HG03095 (cell line): ENCODE measurements around the gene CBFA2T3.
"Not testable (repeated sequence)": the region's sequence is repeated elsewhere in the genome, so short reads cannot be mapped to it uniquely, and the experiment has no call there.

Experiments
- ATAC-seq: cut with Tn5 transposase; IDR thresholded peaks from one replicate; pipeline ENCODE4 v1.9.1; 2021; ENCODE audit warnings: moderate library complexity; ENCODE audit not compliant: unreplicated experiment

Gene CBFA2T3

GRCh38 chr16:88977018-88977811 lies at the start of gene CBFA2T3:
Gene CBFA2T3 (minus strand): TSS chr16:88977207. CDS start chr16:88976807, 400 bp downstream.
- ATAC-seq, result peak; percentile 27

- no peak for ATAC-seq
These were observed 49.2 kb upstream of the CBFA2T3 start for GRCh38 chr16:89026121-89026612.

DNA sequence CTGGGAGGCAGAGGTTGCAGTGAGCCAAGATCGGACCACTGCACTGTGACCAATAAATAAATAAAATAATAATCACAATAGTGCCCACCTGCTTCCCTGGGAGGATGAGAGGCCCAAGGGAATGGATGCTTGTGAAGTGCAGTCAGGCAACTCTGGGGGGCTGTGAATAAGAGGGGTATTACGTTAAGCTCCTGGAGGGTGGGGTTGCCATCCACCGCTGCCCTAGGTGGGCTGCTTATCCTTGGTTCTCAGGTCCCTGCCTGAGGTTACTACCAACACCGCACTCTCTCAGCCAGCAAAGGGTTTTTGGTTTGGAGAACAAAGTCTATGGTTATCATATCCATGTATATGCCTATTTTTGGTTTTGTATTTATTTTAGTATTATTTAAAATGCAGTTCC lies 48.6 kb upstream of the CBFA2T3 start:
- ATAC-seq, result no peak

DNA sequence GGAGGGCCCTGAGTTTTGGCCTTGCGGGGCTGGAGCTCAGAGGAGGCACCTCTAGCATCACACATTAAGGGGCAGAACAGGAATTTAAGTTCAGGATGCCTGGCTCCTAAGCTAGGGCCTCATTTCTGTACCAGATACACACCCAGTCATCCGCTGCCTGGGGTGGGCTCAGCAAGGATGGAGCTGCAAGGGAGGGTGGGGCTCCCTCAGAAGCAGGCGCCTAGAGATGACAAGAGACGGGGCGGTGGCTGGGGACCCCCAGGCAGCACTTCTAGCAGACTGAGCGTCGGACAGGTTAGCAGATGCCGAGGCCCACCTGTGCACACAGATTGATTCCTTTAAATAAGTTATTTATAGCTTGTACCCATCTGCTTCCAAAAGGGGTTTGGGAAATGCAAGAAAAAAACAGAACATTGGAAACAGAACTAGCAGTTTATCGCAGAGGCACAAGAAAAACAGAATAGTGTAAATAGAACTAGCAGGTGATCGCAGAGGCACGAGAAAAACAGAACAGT lies 47.6 kb upstream of the CBFA2T3 start:
- no peak for ATAC-seq

GRCh38 chr16:89023621-89024511 lies 46.9 kb upstream of the CBFA2T3 start:
- no peak for ATAC-seq

GRCh38 chr16:89023151-89023551 lies 46.1 kb upstream of the CBFA2T3 start:
- ATAC-seq, result no peak

DNA sequence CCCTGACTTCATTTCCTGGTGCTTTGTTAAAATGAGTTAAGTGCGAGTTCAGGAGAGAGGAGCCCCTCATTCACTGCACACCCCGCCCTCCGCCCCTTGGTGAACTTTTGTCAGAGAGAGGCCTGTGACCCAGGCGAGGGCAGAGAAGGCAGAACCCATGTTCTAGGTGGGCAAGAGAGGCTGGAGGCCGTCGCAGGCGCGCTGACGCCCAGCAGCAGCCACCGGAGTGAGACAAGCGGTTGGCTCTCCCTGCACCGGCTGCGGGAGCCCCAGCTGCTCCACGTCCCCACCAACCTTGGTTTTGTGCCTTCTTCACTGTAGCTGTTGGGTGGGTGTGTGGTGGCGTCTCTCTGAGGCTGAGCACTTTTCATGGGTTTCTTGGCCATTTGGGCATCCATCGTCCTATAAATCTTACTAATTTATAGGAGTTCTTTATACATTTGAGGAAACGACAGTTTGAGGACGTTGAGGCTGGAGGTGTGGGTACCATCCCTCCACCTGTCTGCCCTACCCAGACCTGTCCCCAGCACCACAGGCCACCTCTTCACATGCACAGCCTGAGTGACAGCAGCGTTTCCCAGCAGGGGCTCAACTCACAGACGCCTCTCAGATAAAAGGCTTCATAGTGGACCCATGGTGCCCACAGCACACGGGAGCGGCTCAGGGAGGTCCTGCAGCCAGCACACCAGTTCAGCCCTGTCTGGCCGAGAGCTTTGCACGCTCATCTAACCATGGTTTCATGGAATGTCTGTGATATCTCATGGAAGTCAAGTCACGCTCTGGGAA lies 45.2 kb upstream of the CBFA2T3 start:
- ATAC-seq, result no peak

GRCh38 chr16:89020925-89021595 lies 44.1 kb upstream of the CBFA2T3 start:
- ATAC-seq, result no peak

- ATAC-seq, result no peak
These were observed 43.3 kb upstream of the CBFA2T3 start for GRCh38 chr16:89020068-89020924.

- ATAC-seq, result no peak
These were observed 42.5 kb upstream of the CBFA2T3 start for GRCh38 chr16:89019511-89019910.

DNA sequence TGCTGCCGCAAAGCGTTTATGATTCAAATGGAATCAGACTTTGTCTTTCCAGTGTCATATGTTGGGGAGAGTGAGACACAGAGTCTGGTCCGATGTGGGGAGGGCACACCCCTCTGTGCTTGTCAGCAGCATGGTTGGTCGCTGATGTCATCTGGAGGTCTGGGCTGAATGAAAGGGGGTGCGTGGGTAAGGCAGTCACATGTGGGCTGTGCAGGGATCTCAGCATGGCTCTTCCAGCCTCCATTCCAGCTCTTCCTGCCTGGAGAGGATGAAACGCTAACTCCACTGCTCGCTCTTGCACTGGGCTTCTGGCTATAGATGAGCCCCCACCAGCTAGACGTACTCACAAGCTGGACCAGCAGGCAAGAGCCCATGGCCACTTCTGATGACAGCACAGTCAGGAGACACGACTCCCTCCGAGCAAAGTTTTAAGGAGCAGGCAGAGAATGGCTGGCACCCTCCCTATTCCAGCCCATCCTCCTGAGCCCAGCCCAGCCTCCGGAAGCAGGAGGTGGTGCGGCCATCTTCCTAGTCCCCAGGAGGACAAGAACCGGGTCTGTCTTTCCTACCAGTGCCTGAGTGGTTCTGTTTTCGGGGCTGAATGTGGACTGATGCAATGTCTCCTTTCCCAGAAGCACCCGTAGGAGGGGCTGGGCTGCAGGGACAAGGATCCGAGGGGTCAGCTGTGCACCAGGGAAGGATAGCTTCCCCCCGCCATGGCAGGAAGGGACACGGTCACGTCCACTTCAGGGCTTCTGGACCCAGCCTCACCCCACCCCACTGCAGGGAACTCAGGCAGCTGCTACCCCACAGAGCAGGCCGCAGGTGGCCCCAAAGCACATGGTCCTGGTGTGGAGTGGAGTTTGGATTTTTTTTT lies 41.5 kb upstream of the CBFA2T3 start:
- no peak for ATAC-seq

DNA sequence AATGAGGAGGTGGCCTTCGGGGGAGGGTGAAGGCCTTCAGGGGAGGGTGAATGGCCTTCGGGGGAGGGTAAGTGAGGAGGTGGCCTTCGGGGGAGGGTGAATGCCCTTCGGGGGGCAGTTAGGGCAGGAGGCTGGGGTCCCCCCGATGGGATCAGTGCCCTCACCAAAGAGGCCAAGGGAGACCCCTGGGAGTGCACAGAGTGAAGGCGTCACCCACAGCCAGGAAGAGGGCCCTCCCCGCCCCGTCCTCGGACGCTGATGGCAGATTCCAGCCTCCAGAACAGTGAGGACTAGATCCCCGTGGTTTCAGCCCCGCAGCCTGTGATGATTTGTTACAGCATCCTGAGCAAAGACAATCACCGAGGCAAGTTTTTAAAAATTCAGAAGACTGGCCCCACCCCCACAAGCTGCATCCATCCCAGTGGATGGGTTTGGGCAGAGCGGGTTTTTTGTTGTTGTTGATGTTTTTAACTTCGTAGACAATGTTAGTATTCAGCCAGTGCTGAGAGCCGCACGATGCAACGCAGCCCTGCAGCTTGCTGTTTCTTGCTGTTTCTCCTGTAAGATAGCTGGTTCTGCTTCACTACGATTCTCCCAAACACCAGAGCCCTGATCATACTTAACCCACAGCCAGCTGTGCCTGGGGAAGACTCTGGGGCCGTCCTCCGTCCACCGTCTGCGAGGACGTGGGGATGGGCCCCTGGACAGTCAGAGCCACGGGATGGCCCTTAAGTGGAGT lies 40.7 kb upstream of the CBFA2T3 start:
- no peak for ATAC-seq

- ATAC-seq, result not testable (repeated sequence)
These were observed 39.6 kb upstream of the CBFA2T3 start for GRCh38 chr16:89016561-89016960.

DNA sequence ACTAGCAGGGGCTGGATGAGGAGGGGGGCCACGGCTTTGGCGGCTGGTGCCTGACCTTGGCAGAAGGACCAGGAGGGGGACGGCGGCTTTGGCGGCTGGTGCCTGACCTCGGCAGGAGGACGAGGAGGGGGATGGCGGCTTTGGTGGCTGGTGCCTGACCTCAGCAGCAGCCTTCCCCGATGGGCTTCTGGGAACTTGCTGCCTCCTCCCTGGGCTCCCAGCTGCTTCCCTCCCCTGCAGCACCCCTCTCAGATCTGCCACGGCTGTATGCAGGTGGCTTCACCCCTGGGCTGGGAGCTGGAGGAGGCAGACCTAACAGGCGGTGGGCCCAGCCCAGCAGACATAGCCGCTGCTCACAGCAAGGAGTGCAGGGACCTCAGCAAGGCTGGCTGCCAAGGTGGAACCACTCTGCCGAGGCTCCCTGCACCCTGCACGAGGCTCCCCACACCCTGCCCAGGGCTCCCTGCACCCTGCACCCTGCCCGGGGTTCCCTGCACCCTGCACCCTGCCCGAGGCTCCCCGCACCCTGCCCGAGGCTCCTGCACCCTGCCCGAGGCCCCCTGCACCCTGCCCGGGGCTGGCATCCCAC lies 38.4 kb upstream of the CBFA2T3 start:
- no peak for ATAC-seq

DNA sequence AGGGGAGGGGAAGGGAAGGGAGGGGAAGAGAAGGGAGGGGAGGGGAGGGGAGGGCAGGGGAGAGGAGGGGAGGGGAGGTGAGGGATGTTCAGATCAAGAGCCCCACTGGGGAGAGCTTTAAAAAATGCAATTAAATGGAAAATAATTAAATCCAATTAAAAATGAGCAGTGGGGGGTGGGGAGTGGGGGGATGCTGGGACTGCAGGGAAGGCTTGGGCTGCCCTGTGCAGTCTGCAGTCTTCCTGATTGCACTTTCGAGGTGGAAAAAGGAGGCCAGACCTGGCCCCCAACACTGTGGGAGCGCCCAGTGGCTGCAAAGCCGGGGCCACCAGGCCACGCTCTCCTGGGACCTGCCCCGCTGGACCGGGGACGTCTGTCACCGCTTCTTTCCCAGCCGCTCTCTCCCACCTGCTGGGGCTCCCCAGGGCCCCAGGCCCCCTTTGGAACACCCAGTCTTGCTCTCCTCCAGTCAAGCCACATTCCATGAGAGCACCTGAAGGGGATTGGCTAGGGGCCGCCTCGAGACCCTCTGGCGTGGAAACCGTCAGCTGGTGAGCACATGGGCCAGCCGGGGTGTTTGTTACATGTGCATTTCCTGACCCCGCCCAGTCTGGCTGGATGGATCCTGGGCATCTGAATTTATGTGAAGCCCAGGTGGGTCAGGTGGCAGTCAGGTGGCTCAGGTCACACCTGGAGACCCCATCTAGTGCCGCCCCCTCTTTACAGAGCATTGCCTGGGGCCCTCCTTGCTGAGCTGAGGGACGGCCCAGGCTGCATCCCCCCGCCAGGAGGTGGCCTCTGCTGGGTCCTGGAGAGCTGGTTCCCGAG lies 37.6 kb upstream of the CBFA2T3 start:
- ATAC-seq, result no peak

DNA sequence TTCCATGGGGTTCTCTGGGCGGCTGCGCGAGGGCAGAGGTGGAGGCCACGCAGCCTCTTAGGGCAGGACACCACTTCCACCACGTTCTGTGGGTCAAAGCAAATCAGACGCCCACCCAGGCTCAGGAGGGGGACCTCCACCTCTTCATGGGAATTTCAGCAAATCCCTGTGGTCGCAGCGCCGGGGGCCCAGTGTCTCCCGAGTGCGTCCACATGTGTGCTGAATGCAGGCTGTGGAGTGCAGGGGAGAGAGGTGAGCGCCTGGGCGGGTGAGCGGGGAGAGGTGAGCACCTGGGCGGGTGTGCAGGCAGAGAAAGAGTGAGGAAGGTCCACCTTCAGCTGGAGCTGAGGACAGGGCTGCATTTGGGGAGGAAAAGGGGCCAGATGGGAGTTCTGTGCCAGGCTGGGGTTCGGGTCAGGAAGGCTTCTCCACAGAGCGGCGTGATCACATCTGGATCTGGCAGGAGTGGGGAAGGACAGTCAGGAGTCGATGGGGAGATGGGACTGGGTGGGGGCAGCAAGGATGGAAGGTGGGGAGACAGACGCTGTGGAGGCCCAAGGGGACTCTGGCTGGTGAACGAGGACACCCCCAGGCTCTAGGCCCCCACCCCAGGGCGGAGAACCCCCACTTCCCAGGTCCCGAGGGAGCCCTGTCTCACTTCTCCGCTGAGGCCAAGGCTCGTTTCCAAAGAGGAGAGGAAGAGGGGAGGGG lies 36.8 kb upstream of the CBFA2T3 start:
- ATAC-seq, result no peak
